ENCODE measurements around the gene TSHR. TPM values are rescaled to one million over a fixed set of nuclear protein-coding genes. Genes with fewer than 3 reads are reported as not detected.

TSHR gene
- total RNA-seq, 1 experiment from 2014 or later: not detected

DNA sequence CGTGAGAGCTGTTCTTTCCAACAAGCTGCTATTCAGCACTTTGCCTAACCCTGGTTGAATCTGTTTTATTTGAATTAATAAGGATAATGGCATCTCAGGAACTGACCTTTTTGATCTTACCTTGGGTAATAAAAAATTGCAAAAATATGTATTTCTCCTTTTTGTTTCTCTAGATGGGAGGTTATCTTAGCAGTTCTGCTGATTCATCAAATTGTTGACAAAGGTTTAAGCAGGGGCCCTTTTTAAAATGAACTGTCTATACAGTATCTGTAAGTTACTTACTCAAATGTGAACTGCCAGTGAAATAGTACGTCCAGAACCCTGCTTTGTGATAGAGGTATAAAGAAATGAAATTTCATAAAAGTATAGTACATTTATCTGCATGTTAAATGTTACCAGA is 681 bp downstream of the TSHR start:
- Mint-ChIP-seq H3K36me3 (ENCODE audit: insufficient read depth in 1 of 3, low read depth in 3 of 3) (no peaks in the 10 kb centered on the region), H3K27ac (no peak overlapping the region), H3K4me3 (peak overlapping the region in 1 of 2 experiments; percentile 73; a peak in 1 of 5 replicates), H3K9me3 (no peaks in the 10 kb centered on the region), H3K4me1 (peaks cover 14 to 18% of the 10 kb centered on the region in 2 experiments), H3K27me3 (ENCODE audit: low read depth) (peaks cover 42% of the 10 kb centered on the region)
- no peak overlapping the region for H2BK120ac ChIP-seq (ENCODE audit: low read depth, low read length, poor library complexity, severe bottlenecking)
- no peaks in the 10 kb centered on the region for H3K79me2 ChIP-seq (ENCODE audit: insufficient read depth, low read length)
- H3K18ac ChIP-seq (ENCODE audit: insufficient read length, low read depth, low read length): no peak overlapping the region
- no peak for DNase-seq
- no peaks in the 10 kb centered on the region for H3K79me1 ChIP-seq (ENCODE audit: insufficient read depth, low read depth, low read length, poor library complexity, severe bottlenecking)
- no peak overlapping the region for H3K56ac ChIP-seq (ENCODE audit: insufficient read length, low read depth, low read length)
- H2BK15ac ChIP-seq (ENCODE audit: low read depth, low read length): no peak overlapping the region
- H3K4me1 ChIP-seq (ENCODE audit: insufficient read depth, low read length): no peaks in the 10 kb centered on the region
- WGBS (ENCODE audit: extremely low coverage, insufficient read length, low lambda C conversion rate): no CpG with 5 or more reads among the region's 2 CpGs
- H2BK20ac ChIP-seq (ENCODE audit: low read depth, low read length, poor library complexity, severe bottlenecking): no peak overlapping the region
- H4K5ac ChIP-seq (ENCODE audit: insufficient read length, low read depth, low read length): no peak overlapping the region
- H2BK12ac ChIP-seq (ENCODE audit: insufficient read length, low read depth, low read length): no peak overlapping the region
- peak overlapping the region; percentile 71 for H3K4me2 ChIP-seq (ENCODE audit: insufficient read depth, insufficient read length, low read length)
- no peak overlapping the region for H4K91ac ChIP-seq (ENCODE audit: insufficient read length, low read depth, low read length)
- H3T11ph ChIP-seq (ENCODE audit: low read length): no peak overlapping the region
- no peak overlapping the region for H2BK5ac ChIP-seq (ENCODE audit: insufficient read length, low read length)
- no peak overlapping the region for H3K4ac ChIP-seq (ENCODE audit: low read depth, low read length)
- H3K23ac ChIP-seq (ENCODE audit: insufficient read length, low read depth, low read length): no peak overlapping the region
- H3K23me2 ChIP-seq (ENCODE audit: insufficient read length, low read depth, low read length, poor library complexity, severe bottlenecking): peaks cover 7% of the 10 kb centered on the region
- H3K27ac ChIP-seq (ENCODE audit: insufficient read length, low read depth, low read length): no peak overlapping the region
- H3K9me3 ChIP-seq (ENCODE audit: control insufficient read depth, low read depth, low read length): no peaks in the 10 kb centered on the region
- H4K20me1 ChIP-seq (ENCODE audit: control insufficient read depth, insufficient read depth, insufficient read length): no peaks in the 10 kb centered on the region
- no peak overlapping the region for H2AK5ac ChIP-seq (ENCODE audit: insufficient read length, low read length)
- H3K27me3 ChIP-seq (ENCODE audit: insufficient read depth, low read length): peaks cover 4% of the 10 kb centered on the region; the same call in 1 of the 2 replicates
- no peak overlapping the region for H2AFZ ChIP-seq (ENCODE audit: low read length)
- no peak overlapping the region for H3K14ac ChIP-seq (ENCODE audit: insufficient read depth, low read length)
- no peak overlapping the region for H4K8ac ChIP-seq (replicated peaks; ENCODE audit: insufficient read length, low read depth, low read length)
- H3K9ac ChIP-seq (ENCODE audit: extremely low read depth, insufficient read length, low read length): no peak overlapping the region
- TF ChIP-seq, protein P1, sequence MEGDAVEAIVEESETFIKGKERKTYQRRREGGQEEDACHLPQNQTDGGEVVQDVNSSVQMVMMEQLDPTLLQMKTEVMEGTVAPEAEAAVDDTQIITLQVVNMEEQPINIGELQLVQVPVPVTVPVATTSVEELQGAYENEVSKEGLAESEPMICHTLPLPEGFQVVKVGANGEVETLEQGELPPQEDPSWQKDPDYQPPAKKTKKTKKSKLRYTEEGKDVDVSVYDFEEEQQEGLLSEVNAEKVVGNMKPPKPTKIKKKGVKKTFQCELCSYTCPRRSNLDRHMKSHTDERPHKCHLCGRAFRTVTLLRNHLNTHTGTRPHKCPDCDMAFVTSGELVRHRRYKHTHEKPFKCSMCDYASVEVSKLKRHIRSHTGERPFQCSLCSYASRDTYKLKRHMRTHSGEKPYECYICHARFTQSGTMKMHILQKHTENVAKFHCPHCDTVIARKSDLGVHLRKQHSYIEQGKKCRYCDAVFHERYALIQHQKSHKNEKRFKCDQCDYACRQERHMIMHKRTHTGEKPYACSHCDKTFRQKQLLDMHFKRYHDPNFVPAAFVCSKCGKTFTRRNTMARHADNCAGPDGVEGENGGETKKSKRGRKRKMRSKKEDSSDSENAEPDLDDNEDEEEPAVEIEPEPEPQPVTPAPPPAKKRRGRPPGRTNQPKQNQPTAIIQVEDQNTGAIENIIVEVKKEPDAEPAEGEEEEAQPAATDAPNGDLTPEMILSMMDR (conservative IDR thresholded peaks at IDR 0.05): no peak

All from H9 (cell line).